H9 (cell line): Measurements from ENCODE around the gene DMTF1. TPM values are rescaled to one million over a fixed set of nuclear protein-coding genes. Genes with fewer than 3 reads are reported as not detected.

Experiments
- DNase-seq: peaks from one replicate; pipeline ENCODE4 v3.0.0-alpha.2; 2017
- H2AFZ ChIP-seq: one replicate; pipeline ENCODE4 v1.6.1; 2013; ENCODE audit warnings: mild to moderate bottlenecking, low read length, control low read depth, moderate library complexity
- H2AK5ac ChIP-seq: 2 replicates; pipeline ENCODE4 v1.6.1; 2013; ENCODE audit warnings: low read length, control low read depth, mixed read lengths; ENCODE audit not compliant: insufficient read length
- H2BK120ac ChIP-seq: one replicate; pipeline ENCODE4 v1.6.1; 2013; ENCODE audit warnings: low read depth, mild to moderate bottlenecking, low read length, control low read depth, inconsistent platforms; ENCODE audit not compliant: poor library complexity, severe bottlenecking
- H2BK12ac ChIP-seq: 2 replicates; pipeline ENCODE4 v1.6.1; 2013; ENCODE audit warnings: low read length, control low read depth, mixed read lengths, low read depth; ENCODE audit not compliant: insufficient read length
- H2BK15ac ChIP-seq: 2 replicates; pipeline ENCODE4 v1.6.1; 2013; ENCODE audit warnings: low read depth, low read length, control low read depth
- H2BK20ac ChIP-seq: one replicate; pipeline ENCODE4 v1.6.1; 2013; ENCODE audit warnings: low read depth, mild to moderate bottlenecking, low read length, control low read depth, inconsistent platforms; ENCODE audit not compliant: poor library complexity, severe bottlenecking
- H2BK5ac ChIP-seq: 2 replicates; pipeline ENCODE4 v1.6.1; 2013; ENCODE audit warnings: low read length, control low read depth, mixed read lengths; ENCODE audit not compliant: insufficient read length
- H3K14ac ChIP-seq: 2 replicates; pipeline ENCODE4 v1.6.1; 2013; ENCODE audit warnings: low read length, control low read depth; ENCODE audit not compliant: insufficient read depth
- H3K18ac ChIP-seq: 2 replicates; pipeline ENCODE4 v1.6.1; 2013; ENCODE audit warnings: low read depth, mild to moderate bottlenecking, mixed read lengths, low read length, control low read depth; ENCODE audit not compliant: insufficient read length
- H3K23ac ChIP-seq: 2 replicates; pipeline ENCODE4 v1.6.1; 2013; ENCODE audit warnings: low read length, control low read depth, mixed read lengths, low read depth; ENCODE audit not compliant: insufficient read length
- H3K23me2 ChIP-seq: 2 replicates; pipeline ENCODE4 v1.6.1; 2013; ENCODE audit warnings: low read depth, mild to moderate bottlenecking, mixed read lengths, low read length, control low read depth; ENCODE audit not compliant: insufficient read length, poor library complexity, severe bottlenecking
- H3K27ac ChIP-seq: 2 replicates; pipeline ENCODE4 v1.5.1; 2013; ENCODE audit warnings: low read length, control low read depth, mixed read lengths, low read depth; ENCODE audit not compliant: insufficient read length
- H3K27me3 ChIP-seq: 2 replicates; pipeline ENCODE4 v1.6.1; 2013; ENCODE audit warnings: low read length, control low read depth, inconsistent platforms; ENCODE audit not compliant: insufficient read depth
- H3K4ac ChIP-seq: 2 replicates; pipeline ENCODE4 v1.6.1; 2013; ENCODE audit warnings: low read depth, mild to moderate bottlenecking, control low read depth, inconsistent platforms, low read length, moderate library complexity
- H3K4me1 ChIP-seq: 2 replicates; pipeline ENCODE4 v1.6.1; 2013; ENCODE audit warnings: low read length, control low read depth, inconsistent platforms; ENCODE audit not compliant: insufficient read depth
- H3K4me2 ChIP-seq: 2 replicates; pipeline ENCODE4 v1.6.1; 2013; ENCODE audit warnings: low read length, control low read depth, mixed read lengths; ENCODE audit not compliant: insufficient read length, insufficient read depth
- H3K56ac ChIP-seq: 2 replicates; pipeline ENCODE4 v1.6.1; 2013; ENCODE audit warnings: low read depth, mild to moderate bottlenecking, mixed read lengths, low read length, control low read depth; ENCODE audit not compliant: insufficient read length
- H3K79me1 ChIP-seq: 2 replicates; pipeline ENCODE4 v1.6.1; 2013; ENCODE audit warnings: low read depth, mild to moderate bottlenecking, moderate library complexity, low read length, control low read depth, inconsistent platforms; ENCODE audit not compliant: insufficient read depth, poor library complexity, severe bottlenecking
- H3K79me2 ChIP-seq: 2 replicates; pipeline ENCODE4 v1.6.1; 2013; ENCODE audit warnings: low read length, control low read depth, inconsistent platforms; ENCODE audit not compliant: insufficient read depth
- H3K9ac ChIP-seq: 2 replicates; pipeline ENCODE4 v1.6.1; 2013; ENCODE audit warnings: low read length, control low read depth, mixed read lengths; ENCODE audit not compliant: insufficient read length; ENCODE audit errors: extremely low read depth
- H3K9me3 ChIP-seq: one replicate; pipeline ENCODE4 v1.6.1; 2013; ENCODE audit warnings: low read depth, low read length, inconsistent platforms; ENCODE audit not compliant: control insufficient read depth
- H3T11ph ChIP-seq: one replicate; pipeline ENCODE4 v1.6.1; 2013; ENCODE audit warnings: mild to moderate bottlenecking, low read length, control low read depth, inconsistent platforms
- H4K20me1 ChIP-seq: one replicate; pipeline ENCODE4 v1.6.1; 2013; ENCODE audit not compliant: control insufficient read depth, insufficient read length, insufficient read depth
- H4K5ac ChIP-seq: 2 replicates; pipeline ENCODE4 v1.6.1; 2013; ENCODE audit warnings: low read depth, mild to moderate bottlenecking, mixed read lengths, low read length, control low read depth; ENCODE audit not compliant: insufficient read length
- H4K8ac ChIP-seq: replicated peaks from 2 replicates; pipeline ENCODE4 v1.6.1; 2013; ENCODE audit warnings: low read length, control low read depth, mixed read lengths, low read depth; ENCODE audit not compliant: insufficient read length
- H4K91ac ChIP-seq: 2 replicates; pipeline ENCODE4 v1.6.1; 2013; ENCODE audit warnings: low read depth, mild to moderate bottlenecking, moderate library complexity, mixed read lengths, low read length, control low read depth; ENCODE audit not compliant: insufficient read length
- H3K27ac Mint-ChIP-seq, 3 experiments: 2 replicates in 2 of 3; 3 replicates in 1 of 3; pipeline ENCODE4 v1.8.0; 2020 to 2021; ENCODE audit warnings: mixed read lengths in 3 of 3, mild to moderate bottlenecking in 1 of 3, moderate library complexity in 1 of 3
- H3K27me3 Mint-ChIP-seq: 2 replicates; pipeline ENCODE4 v1.8.0; 2021; ENCODE audit warnings: low read depth, mild to moderate bottlenecking, moderate library complexity, mixed read lengths
- H3K36me3 Mint-ChIP-seq, 3 experiments: 2 replicates in 2 of 3; 3 replicates in 1 of 3; pipeline ENCODE4 v1.8.0; 2020 to 2021; ENCODE audit warnings: low read depth in 3 of 3, mixed read lengths in 3 of 3; ENCODE audit not compliant: insufficient read depth in 1 of 3
- H3K4me1 Mint-ChIP-seq, 2 experiments: 2 replicates each; pipeline ENCODE4 v1.8.0; 2020; ENCODE audit warnings: mixed read lengths in 2 of 2
- H3K4me3 Mint-ChIP-seq, 2 experiments: 2 replicates in 1 of 2; 3 replicates in 1 of 2; pipeline ENCODE4 v1.8.0; 2020 to 2021; ENCODE audit warnings: mild to moderate bottlenecking in 2 of 2, mixed read lengths in 2 of 2, moderate library complexity in 1 of 2
- H3K9me3 Mint-ChIP-seq, 2 experiments: 2 replicates in 1 of 2; 3 replicates in 1 of 2; pipeline ENCODE4 v1.8.0; 2020; ENCODE audit warnings: mild to moderate bottlenecking in 2 of 2, mixed read lengths in 2 of 2, moderate library complexity in 1 of 2
- WGBS: extraction: QIAGEN DNeasy Blood & Tissue Kit; methylation state at CpG from one replicate; pipeline ENCODE4 v1.1.7; 2013; ENCODE audit warnings: missing lambda C conversion rate, low lambda C conversion rate, mixed read lengths; ENCODE audit not compliant: insufficient read length; ENCODE audit errors: extremely low coverage; 5-methylcytosine and 5-hydroxymethylcytosine counted together
- total RNA-seq: library from RNA; stranded (reverse); gene quantifications from 2 replicates; pipeline ENCODE4 v1.2.1, GENCODE V29; 2021
- TF ChIP-seq, protein P1 (sequence below): fragments of 200-600 bp; sonication (generic); conservative IDR thresholded peaks from 3 replicates; pipeline ENCODE4 v1.8.0; 2021; ENCODE audit warnings: antibody characterized with exemption, mild to moderate bottlenecking

DMTF1 gene
- total RNA-seq, 1 experiment from 2014 or later, result 111 TPM

DNA sequence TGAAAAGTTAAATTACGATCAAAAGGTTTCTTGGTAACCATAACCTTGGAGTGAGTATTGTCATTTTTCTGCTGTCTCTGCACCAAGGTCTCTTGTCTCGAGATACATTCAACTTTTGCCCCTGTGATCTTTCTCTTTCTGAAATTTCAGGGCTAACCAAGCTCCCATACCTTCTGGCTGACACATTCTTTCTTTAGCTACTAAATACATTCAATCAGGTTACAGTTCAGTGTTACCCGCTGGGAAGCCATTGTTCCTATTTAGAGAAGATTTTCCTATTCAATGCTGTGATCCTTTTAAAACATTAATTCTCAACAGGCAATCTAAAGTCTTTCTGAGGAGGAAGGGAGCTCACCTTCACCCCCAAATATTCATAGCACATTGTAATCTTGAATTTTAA lies 22.9 kb upstream of the DMTF1 start:
- H3K79me1 ChIP-seq, result no peaks in the 10 kb centered on the region
- no peak overlapping the region for H4K91ac ChIP-seq
- no peak overlapping the region for H2AK5ac ChIP-seq
- H4K8ac ChIP-seq, result no peak overlapping the region
- H3K27ac ChIP-seq, result peak overlapping the region; percentile 9
- no peaks in the 10 kb centered on the region for H3K27me3 ChIP-seq
- WGBS, result no CpG with 5 or more reads among the region's 3 CpGs
- H3K9ac ChIP-seq, result no peak overlapping the region
- TF ChIP-seq, protein P1, sequence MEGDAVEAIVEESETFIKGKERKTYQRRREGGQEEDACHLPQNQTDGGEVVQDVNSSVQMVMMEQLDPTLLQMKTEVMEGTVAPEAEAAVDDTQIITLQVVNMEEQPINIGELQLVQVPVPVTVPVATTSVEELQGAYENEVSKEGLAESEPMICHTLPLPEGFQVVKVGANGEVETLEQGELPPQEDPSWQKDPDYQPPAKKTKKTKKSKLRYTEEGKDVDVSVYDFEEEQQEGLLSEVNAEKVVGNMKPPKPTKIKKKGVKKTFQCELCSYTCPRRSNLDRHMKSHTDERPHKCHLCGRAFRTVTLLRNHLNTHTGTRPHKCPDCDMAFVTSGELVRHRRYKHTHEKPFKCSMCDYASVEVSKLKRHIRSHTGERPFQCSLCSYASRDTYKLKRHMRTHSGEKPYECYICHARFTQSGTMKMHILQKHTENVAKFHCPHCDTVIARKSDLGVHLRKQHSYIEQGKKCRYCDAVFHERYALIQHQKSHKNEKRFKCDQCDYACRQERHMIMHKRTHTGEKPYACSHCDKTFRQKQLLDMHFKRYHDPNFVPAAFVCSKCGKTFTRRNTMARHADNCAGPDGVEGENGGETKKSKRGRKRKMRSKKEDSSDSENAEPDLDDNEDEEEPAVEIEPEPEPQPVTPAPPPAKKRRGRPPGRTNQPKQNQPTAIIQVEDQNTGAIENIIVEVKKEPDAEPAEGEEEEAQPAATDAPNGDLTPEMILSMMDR, result no peak
- no peaks in the 10 kb centered on the region for H4K20me1 ChIP-seq
- H3K4me1 Mint-ChIP-seq, result peaks cover 27 to 38% of the 10 kb centered on the region in 2 experiments
- DNase-seq, result no peak
- no peaks in the 10 kb centered on the region for H3K9me3 Mint-ChIP-seq
- H3K56ac ChIP-seq, result no peak overlapping the region
- no peaks in the 10 kb centered on the region; a peak in 1 of 7 replicates for H3K36me3 Mint-ChIP-seq
- no peak overlapping the region for H3K18ac ChIP-seq
- H3K23me2 ChIP-seq, result no peaks in the 10 kb centered on the region
- no peak overlapping the region for H3T11ph ChIP-seq
- no peak overlapping the region for H3K23ac ChIP-seq
- no peaks in the 10 kb centered on the region for H3K79me2 ChIP-seq
- no peak overlapping the region for H2BK15ac ChIP-seq
- H3K4me1 ChIP-seq, result peaks cover 6% of the 10 kb centered on the region; the same call in 1 of the 2 replicates
- peak overlapping the region; percentile 55 for H3K4me2 ChIP-seq
- no peak overlapping the region for H2BK20ac ChIP-seq
- no peak overlapping the region for H2BK5ac ChIP-seq
- no peak overlapping the region for H3K4ac ChIP-seq
- no peak overlapping the region for H2BK120ac ChIP-seq
- peak overlapping the region in 2 of 3 experiments; percentile 68 to 77; a peak in 4 of 7 replicates for H3K27ac Mint-ChIP-seq
- no peak overlapping the region for H2BK12ac ChIP-seq
- no peak overlapping the region for H4K5ac ChIP-seq
- H3K27me3 Mint-ChIP-seq, result no peaks in the 10 kb centered on the region
- no peaks in the 10 kb centered on the region for H3K9me3 ChIP-seq
- no peak overlapping the region for H3K14ac ChIP-seq
- no peak overlapping the region for H2AFZ ChIP-seq
- H3K4me3 Mint-ChIP-seq, result peak overlapping the region; percentile 7 to 63; a peak in 4 of 5 replicates
